Measurements from ENCODE around the gene PDILT. TPM values are rescaled to one million over a fixed set of nuclear protein-coding genes. Genes with fewer than 3 reads are reported as not detected.

Gene PDILT
- total RNA-seq, 1 donor from 2014 or later = not detected

GRCh38 chr16:20411055-20411454 lies 6.5 kb upstream of the PDILT start:
- DNase-seq (ENCODE audit: low spot score in 2 of 2) = no peak
- Histone ChIP-seq H3K4me3 (no peak overlapping the region), H3K27ac (no peak overlapping the region), H3K27me3 (no peaks in the 10 kb centered on the region), H3K9me3 (no peaks in the 10 kb centered on the region), H3K4me1 (no peaks in the 10 kb centered on the region), H3K36me3 (no peaks in the 10 kb centered on the region)
- TF ChIP-seq CTCF (IDR thresholded peaks at IDR 0.05) = no peak
- intact Hi-C loops (cut with DNase I) = no loop called here

DNA sequence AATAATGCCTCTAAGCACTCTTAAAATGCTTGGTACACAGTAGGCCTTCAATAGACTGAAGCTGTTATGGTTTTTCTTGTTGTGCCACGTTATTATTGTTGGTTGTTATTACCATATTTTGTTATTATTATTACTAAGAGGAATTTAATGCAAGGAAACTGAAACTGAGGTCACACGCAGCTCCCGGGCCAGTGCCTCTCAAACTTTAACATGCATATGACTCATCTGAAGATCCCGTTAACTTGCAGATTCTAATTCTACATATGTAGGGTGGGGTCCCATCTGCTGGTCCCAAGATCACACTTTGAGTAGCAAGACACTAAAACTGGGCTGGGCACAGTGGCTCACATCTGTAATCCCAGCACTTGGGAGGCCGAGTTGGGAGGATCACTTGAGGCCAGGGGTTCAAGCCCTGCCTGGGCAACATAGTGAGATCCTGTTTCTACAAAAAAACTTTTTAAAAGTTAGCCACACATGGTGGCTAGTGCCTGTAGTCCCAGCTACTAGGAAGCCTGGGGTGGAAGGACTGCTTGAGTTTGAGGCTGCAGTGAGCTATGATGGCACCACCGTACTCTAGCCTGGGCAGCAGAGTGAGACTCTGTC lies 5.7 kb upstream of the PDILT start:
- H3K27me3 ChIP-seq = no peaks in the 10 kb centered on the region
- no peaks in the 10 kb centered on the region for H3K36me3 ChIP-seq
- no peaks in the 10 kb centered on the region for H3K9me3 ChIP-seq
- no peak overlapping the region for H3K27ac ChIP-seq
- no peak for TF ChIP-seq CTCF (IDR thresholded peaks at IDR 0.05)
- DNase-seq (ENCODE audit: low spot score in 2 of 2) = no peak
- H3K4me1 ChIP-seq = no peaks in the 10 kb centered on the region
- H3K4me3 ChIP-seq = no peak overlapping the region
- intact Hi-C loops (cut with DNase I) = no loop called here

- intact Hi-C loops (cut with DNase I) = no loop called here
- H3K9me3 ChIP-seq = no peaks in the 10 kb centered on the region
- no peak within 1 kb of the TSS for H3K4me3 ChIP-seq
- TF ChIP-seq CTCF (IDR thresholded peaks at IDR 0.05) = no peak
- no peak for DNase-seq (ENCODE audit: low spot score in 2 of 2)
- no peaks in the 10 kb centered on the region for H3K27me3 ChIP-seq
- no peaks in the 10 kb centered on the region for H3K36me3 ChIP-seq
- no peak within 1 kb of the TSS for H3K27ac ChIP-seq
- no peaks in the 10 kb centered on the region for H3K4me1 ChIP-seq
These were observed 5.0 kb upstream of the PDILT start, which contains the start of gene ACSM5 for GRCh38 chr16:20409398-20410120. Gene ACSM5, plus strand, starts transcription at chr16:20409534. Its CDS starts 1,951 bp downstream, at chr16:20411485.

DNA sequence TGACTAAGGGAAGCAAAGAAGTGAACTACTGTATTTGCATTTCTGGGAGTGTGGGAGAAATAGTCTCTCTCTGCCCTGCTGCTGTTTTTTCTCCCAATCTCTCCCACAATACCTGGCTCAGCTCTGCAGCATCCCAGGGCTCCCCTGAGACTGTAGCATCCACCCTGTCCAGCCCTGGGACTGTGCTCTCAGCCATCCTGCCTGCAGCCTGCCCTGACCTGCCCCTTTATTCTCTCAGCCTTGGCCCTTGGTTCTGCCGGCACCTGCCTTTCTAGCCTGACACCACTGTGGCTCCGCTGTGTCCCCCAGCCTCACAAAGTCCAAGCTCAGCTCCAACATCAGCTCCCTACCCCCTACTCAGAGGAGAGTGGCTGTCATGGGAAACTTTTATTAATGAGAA lies 1.9 kb downstream of the PDILT start:
- Histone ChIP-seq H3K27me3 (no peaks in the 10 kb centered on the region), H3K36me3 (no peaks in the 10 kb centered on the region), H3K4me1 (no peaks in the 10 kb centered on the region), H3K27ac (no peak overlapping the region), H3K4me3 (no peak overlapping the region), H3K9me3 (no peaks in the 10 kb centered on the region)
- DNase-seq (ENCODE audit: low spot score in 2 of 2) = no peak
- TF ChIP-seq CTCF (IDR thresholded peaks at IDR 0.05) = no peak
- intact Hi-C loops (cut with DNase I) = no loop called here

DNA sequence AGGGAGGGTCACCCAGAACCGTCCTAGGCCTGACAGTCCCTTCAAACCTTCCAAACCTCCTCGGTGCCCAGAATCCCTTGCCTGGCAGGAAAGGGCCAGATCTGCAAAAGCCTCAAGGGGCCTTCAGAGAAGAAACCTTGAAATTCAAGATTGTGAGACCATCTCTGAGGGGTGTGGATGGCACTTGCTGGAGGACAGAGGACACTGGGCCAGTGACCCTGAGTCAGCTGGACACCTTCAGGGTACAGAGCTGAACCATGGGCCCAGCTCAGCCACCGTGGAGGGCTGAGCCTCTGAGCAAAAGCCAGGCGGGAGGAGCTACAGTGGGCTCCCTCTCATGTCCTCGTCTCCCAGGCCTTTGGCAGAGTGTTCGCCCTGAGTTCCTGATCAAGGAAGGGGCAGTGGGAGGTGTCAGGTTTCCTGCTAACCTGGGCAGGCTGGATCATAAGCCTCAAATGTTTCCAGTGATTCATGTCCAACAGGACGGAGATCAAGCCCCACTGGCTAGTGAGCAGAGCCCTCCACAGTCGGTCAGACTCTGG lies 3.0 kb downstream of the PDILT start:
- H3K36me3 ChIP-seq = no peaks in the 10 kb centered on the region
- no peak for DNase-seq (ENCODE audit: low spot score in 2 of 2)
- H3K27me3 ChIP-seq = no peaks in the 10 kb centered on the region
- no peak overlapping the region for H3K27ac ChIP-seq
- no peaks in the 10 kb centered on the region for H3K4me1 ChIP-seq
- H3K4me3 ChIP-seq = no peak overlapping the region
- intact Hi-C loops (cut with DNase I) = no loop called here
- TF ChIP-seq CTCF (IDR thresholded peaks at IDR 0.05) = no peak
- H3K9me3 ChIP-seq = no peaks in the 10 kb centered on the region
